ENCODE results near the gene SPPL3.
"Not testable (repeated sequence)": the region's sequence is repeated elsewhere in the genome, so short reads cannot be mapped to it uniquely, and the experiment has no call there.

SPPL3 gene

DNA sequence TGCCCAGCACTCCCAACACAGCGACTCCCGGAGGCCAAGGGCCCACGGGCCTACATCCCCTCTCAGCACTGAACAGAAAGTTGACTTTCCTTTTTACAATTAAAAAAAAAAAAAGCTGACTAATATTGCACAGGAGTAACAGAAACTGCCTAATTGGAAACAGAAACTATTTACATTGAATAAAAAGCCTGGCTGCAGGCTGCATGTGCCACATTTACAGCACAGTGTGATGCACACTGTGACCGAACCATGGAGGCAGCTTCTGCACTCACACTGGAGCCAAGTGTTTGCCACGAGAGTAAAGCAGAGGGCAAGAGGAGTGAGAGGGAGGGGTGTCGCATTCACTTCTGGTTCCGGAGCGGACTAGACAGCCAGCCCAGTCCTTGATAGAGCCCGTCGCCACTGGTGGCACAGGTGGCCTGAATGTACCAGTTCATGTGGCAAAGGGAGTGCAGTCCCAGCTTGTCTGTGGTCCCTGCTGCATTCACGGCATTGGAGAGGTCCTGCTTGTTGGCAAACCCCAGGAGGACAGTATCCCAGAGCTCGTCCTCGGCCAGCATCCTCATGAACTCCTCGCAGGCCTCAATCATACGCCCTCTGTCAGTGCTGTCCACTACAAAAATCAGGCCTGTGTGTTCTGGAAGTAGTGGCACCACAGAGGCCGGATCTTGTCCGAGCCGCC lies 59.2 kb downstream of the SPPL3 start:
- no peak for DNase-seq (ENCODE audit: low read depth in 3 of 3)

DNA sequence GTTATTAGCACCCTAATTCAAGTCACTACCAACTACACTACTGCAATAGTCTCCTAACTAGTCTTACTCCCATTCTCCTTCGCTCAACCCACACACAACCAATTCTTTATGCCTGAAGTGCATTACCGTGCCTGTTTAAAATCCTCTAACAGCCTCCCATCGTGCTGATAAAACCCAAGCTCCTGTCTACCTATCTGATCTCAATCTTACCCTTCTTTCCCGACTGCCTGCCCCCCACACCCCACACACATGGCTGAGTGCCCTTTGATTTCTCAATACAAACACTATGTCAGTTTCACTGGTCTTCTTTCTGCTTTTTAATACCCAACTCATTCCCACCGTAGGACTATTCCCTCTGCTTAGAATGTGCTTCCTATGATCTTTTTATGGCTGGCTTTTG lies 59.9 kb downstream of the SPPL3 start:
- no peak for DNase-seq (ENCODE audit: low read depth in 3 of 3)

DNA sequence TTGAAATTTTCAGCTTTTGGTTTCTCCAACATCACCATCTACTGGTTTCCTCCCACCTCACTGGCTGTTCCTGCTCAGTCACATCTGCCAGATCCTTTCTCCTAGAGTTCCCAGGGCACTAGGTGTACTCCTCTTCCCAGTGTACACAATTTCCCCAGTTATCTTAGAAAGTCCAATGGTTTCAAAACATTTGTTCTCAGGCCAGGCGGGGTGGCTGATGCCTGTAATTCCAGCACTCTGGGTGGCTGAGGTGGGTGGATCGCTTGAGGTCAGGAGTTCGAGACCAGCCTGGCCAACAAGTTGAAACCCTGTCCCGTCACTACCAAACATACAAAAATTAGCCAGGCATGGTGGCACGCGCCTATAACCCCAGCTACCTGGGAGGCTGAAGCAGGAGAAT lies 60.7 kb downstream of the SPPL3 start:
- no peak for DNase-seq (ENCODE audit: low read depth in 3 of 3)

DNA sequence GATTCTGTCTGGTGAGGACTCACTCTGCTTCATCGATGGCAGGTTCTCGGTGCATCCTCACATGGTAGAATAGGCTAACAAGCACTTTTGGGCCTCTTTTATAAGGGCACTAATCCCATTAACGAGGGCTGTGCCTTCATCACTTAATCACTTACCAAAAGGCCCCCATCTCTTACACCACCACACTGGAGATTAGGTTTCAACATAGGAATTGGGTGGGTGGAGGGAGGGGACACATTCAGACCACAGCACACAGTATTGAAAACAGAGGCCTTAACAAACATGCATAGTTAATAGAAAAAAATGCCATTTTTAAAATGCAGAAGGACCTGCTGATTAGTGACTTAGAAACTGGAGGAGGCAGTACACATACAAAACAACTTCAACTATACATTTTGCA lies 61.6 kb downstream of the SPPL3 start:
- no peak for DNase-seq (ENCODE audit: low read depth in 3 of 3)

DNA sequence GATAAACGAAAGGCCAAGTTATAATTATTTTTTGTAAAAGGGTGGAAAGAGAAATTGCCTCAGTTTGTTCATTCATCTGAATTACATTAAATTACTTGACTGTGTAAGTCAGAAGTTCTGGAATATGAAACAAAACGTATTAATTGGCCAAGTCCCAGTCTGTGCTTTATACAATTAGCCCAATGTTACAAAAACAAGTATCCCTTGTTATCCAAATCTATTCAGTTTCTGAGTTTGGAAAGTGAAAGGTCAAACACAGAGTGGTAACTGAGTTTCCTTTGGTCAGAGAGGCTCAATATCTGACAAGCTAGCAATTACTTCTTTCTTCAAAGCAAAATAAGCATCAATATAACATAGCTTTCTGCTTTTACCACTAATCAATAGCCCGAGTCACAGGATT lies 62.6 kb downstream of the SPPL3 start:
- no peak for DNase-seq (ENCODE audit: low read depth in 3 of 3)

DNA sequence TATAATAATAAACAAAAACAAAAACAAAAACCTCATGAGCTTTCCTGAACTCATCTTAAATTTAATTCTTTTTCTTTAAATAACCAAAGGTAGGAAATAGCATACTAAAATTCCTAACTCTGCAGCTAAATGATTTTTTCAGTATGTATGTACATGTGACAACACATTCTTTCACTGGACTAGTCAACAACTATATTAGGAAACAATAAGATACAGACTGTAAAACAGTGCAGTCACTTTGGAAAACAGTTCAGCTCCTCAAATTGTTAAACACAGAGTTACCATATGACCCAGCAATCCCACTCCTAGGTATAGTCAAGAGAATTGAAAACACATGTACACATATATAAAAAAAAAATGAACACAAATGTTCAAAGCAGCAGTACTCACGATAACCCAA lies 64.7 kb downstream of the SPPL3 start:
- DNase-seq (ENCODE audit: low read depth in 3 of 3): no peak

DNA sequence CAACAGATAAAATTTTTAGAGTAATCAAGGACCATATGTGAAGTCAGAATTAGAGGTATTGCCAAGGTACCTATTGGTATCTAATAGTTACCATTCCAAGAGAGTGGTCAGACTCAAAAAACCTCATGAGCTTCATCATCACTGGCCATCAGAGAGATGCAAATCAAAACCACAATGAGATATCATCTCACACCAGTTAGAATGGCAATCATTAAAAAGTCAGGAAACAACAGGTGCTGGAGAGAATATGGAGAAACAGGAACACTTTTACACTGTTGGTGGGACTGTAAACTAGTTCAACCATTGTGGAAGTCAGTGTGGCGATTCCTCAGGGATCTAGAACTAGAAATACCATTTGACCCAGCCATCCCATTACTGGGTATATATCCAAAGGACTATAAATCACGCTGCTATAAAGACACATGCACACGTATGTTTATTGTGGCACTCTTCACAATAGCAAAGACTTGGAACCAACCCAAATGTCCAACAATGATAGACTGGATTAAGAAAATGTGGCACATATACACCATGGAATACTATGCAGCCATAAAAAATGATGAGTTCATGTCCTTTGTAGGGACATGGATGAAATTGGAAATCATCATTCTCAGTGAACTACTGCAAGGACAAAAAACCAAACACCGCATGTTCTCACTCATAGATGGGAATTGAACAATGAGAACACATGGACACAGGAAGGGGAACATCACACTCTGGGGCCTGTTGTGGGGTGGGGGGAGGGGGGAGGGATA lies 65.4 kb downstream of the SPPL3 start:
- DNase-seq (ENCODE audit: low read depth in 3 of 3): not testable (repeated sequence)

DNA sequence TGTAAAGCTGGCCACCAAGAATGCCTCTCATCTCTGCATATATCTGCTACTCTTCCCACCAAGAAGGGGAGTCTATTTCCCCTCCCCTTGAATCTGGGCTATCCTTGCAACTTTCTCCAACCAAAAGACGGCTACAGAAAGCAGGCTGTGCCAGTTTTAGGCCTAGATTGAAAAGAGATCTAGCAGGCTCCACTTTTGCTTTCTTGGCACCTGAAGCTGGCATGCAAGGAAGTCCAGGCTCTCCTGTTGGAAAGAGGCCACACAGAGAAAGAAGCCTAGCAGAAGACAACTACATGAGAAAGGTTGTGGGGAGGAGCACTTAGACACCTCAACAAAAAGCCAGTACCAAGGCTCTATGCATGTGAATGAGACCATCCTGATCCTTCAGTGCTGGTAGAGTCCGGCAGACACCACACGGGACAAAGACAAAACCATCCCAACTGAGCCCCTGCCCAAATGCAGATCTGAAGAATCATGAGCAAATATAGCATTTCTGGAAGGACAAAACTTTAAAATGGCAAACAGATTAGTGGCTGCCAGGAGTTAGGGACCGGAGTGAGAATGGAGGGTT lies 68.0 kb downstream of the SPPL3 start:
- no peak for DNase-seq (ENCODE audit: low read depth in 3 of 3)

DNA sequence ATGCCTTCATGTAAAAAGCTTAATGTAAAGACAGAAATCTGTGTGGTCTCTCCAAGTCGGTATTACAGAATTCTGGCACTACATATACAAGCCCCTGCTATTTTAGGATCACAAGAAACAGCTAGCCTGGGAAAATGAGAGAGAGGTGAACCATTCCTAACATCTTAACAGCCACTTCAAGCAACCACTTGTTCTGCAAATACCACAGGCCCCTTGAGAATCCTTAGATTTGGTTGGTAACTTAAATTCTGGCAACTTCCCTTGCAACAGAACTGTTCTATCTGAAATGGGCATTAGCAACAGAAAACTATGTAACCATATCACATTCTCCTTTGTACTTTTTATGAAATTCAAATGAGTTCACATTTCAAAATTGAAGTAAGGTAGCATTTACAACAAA lies 68.5 kb downstream of the SPPL3 start:
- no peak for DNase-seq (ENCODE audit: low read depth in 3 of 3)

DNA sequence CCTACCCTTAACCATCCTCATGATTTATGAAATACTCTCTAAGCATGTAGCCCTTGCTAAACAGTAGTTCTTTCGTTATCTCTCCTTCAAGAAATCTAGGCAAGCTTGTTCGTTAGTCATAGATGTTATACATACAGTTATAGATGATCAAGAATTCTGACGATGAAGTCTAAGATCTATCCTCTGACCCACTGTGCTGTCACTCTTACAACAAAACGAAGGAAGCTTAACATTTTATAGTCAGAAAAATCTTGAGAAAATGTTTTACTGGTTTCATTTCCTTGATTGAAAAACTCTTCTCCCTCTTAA lies 68.9 kb downstream of the SPPL3 start:
- no peak for DNase-seq (ENCODE audit: low read depth in 3 of 3)

DNA sequence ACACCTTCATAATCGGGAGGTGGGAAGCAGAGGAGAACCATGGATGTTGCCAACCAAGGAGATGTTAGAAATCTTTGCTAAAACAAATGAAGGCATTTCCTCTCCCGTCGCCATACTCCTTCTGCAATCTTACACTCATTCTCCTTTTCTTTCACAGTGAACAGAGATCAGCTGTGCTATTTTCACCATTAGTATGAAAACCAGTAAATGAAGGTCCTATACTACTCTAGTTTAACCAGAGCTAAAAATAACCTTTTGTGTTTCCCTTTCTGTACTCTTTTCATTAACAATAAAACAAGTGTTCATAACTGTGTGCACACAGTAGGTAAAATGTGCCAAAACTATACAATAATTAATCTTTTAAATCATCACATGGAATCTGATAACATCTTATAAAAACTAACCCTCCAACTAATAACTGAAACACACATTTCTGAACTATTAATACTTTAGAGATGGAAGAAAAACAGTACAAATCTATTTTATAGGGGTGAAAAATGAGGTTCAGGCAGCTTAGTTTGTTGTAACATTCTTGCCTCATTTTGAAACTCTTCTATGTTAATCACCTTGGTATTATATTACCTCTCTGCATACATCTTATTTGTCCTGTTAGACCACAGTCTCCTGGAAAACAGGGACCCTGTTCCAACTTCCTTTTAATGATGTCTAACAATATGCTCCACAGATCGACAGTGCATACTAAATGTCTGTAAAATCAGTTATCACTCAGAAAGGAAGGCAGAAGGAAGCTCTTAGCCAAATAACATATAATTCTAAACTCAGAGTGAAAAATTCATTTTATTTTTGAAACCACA lies 69.5 kb downstream of the SPPL3 start:
- DNase-seq (ENCODE audit: low read depth in 3 of 3): no peak

DNA sequence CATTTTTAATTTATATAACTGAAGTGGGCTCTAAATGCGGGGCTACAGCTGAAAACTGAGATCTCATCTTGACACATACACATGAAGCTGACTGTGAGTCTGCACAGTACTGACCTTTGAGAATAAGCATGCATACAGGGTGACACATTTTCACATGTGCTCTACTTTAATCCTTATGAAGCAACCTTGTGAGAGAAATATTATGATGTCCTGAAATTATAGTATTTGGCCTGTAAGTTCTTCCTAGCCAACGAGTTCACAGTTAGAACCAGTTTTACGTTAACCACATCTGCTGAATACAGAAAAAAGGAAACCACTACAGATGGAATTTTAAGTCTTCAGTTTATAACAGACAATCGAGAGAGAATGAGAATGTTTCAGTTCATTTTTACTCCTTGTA lies 70.3 kb downstream of the SPPL3 start:
- DNase-seq (ENCODE audit: low read depth in 3 of 3): no peak

DNA sequence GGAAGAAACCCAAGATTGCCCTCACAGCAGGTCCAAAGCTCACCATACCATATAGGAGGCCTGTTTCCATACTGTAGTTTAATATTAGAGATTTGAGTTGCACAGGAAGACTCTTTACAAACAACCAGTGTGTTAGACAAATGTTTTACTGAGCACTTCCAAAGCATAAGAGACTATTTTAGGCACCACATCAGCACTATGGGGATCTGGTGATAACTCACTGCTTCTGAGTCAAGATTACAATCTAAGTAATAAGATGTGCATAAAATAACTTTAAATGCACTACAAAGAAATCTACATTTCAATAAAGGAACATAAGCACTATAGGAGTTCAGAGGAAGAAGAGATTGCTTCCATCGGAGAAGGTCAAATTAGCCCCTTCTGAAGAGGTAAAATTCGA lies 71.4 kb downstream of the SPPL3 start:
- DNase-seq (ENCODE audit: low read depth in 3 of 3): no peak

DNA sequence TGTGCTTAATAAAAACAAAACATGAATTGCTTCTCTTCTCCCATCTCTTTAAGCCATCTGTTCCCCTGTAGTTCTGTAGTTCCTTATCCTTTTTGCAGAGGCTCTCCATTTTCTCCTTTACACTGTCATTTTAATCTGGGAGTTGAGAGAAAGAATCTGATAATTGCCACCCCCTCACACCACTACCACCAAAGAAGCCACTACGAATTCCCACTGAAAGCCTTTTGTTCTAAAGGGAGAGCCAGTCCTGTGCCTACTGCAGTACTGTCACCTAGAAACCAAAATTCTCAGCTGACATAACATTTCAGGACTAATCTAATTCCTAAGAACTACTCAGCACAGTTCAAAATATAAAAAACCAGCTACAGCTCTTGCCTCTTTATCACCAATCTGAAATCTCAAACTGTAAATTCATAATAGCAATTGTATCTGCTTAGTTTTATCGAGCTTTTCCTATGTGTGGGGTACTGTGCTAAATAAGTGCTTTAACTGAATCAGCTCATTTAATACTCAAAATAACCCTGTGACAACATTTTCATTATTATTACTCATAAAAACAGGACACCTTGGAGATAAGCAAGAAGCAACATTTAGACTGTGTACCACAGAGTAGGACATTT lies 72.4 kb downstream of the SPPL3 start:
- DNase-seq (ENCODE audit: low read depth in 3 of 3): no peak

DNA sequence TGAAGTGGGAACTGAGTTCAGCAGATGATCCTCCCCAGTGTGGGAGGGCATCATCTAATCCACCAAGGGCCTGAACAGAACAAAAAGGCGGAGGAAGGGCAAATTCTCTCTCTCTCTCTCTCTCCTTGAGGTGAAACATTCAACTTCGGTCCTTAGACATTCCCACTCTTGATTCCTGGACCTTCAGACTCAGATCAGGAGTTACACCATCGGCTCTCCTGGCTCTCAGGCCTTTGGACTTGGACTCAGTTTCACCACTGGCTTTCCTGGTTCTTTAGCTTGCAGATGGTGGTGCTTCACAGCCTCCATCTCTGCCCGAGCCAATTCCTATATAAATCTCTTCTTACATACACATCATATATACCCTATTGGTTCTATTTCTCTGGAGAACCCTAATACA lies 73.2 kb downstream of the SPPL3 start:
- DNase-seq (ENCODE audit: low read depth in 3 of 3): no peak

DNA sequence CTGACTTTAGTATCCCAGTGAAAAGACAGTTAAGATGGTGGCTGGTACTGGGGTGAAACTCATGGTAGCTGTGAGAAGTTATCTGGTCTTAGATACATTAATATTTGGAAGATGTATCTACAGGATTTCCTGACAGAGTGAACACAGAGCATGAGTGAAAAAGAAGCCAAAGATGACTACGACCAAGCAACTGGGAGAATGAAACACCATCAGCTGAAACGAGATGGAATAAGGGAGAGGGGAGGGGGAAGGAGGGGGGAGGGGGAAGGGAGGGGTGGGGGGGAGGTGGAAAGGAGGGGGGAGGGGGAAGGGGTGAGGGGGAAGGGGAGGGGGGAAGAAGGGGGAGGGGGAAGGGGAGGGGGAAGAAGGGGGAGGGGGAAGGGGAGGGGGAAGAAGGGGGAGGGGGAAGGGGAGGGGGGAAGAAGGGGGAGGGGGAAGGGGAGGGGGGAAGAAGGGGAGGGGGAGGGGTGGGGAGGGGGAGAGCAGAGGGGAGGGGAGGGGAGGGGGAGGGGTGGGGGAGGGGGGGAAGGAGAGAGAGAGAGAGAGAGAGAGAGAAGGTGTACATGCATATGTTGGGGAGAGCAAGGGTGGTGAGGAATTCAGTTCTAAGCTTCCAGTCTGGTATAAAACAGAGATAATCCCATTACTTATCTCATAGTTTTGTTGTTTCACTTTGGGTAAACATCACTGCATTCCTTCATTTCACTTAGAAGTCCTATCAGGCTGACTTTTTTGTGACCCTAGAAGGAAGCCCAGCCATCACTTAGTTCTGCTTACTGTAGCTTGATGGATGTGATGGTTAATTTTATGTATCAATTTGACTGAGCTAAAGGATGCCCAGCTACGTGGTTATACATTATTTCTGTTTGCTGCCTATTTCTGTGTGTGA lies 73.9 kb downstream of the SPPL3 start:
- DNase-seq (ENCODE audit: low read depth in 3 of 3): no peak

DNA sequence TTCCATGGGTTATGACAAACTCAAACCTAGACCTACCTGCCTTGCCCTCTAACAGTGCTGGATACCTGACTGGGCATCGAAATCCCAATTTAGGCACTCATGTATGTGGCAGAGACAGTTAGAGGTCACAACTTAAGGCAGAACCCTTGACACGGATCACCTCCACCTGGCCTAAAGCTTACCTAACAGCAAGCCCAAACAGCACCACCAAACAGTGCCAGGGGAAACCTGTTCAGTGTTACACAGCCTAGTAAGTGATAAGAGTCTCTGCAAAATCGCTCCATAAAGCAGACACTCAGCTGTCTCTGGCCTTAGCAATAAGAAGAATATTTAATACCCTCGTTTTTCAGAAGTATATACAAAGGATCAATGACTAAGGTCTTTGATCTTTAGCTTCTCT lies 77.8 kb downstream of the SPPL3 start:
- no peak for DNase-seq (ENCODE audit: low read depth in 3 of 3)

DNA sequence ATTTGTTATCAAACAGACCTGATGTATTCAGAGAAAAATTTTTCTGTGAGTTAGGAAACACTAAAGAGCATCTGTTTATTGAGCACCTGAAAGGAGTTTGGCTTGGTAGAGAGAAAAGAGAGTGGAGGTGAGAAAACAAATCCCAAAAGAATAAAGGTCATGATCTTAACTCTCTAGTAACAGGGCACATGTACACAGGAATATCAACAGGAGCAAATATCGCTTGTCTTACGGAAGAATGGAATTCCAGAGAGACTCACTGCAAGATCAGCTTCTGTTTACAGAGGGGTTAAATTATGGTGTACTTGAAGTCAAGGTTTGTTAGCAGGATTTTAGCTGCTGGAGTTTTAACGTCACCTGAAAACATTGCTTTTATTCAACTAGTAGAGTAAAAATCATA lies 78.8 kb downstream of the SPPL3 start:
- no peak for DNase-seq (ENCODE audit: low read depth in 3 of 3)

DNA sequence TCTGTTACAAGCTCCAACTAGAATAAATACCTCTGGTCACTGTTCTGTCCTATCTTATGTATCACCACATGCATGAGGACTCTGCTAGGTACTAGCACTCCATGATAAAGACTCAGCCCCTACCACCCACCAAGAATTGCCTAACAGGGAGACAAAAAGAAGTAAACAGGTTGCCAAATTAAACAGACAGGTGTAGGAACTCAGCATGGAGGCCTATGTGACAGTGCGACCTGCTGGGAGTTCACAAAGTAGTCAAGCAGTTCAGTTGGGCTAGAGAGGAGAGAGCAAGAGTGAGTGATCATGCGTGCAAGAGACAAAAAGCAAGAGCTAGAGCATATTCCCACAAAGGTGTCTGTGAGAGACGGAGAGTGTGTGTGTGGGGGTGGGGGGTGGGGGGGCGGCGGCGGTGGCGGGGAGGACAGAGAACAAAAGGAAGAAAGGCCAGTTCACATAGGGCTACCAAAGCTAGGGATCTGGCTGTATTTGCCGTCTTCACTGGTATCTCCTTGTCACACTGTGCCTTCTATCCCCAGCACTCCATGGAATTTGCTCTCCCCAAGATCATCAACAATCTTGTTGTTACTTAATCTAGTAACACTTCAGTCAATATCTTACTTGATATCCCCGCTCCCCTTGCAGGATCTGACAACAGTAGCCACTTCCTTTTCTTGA lies 81.2 kb downstream of the SPPL3 start:
- no peak for DNase-seq (ENCODE audit: low read depth in 3 of 3)

DNA sequence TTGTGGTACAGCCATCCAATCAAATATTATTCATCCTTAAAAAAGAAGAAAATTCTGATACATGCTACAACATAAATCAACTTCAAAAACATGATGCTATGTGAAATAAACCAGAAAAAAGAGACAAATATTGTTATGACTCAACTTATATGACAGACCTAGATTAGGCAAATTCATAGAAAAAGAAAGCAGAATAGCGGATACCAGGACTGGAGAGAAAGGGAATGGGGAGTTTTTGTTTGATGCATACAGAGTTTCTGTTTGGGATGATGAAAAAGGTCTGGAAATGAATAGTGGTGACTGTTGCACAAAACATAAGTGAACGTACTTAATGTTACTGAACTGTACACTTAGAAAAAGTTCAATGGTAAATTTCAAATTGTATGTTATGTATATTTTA lies 82.3 kb downstream of the SPPL3 start:
- DNase-seq (ENCODE audit: low read depth in 3 of 3): no peak
